HG03108 (cell line): ENCODE data around the gene ATP11A.
"Not testable (repeated sequence)": the region's sequence is repeated elsewhere in the genome, so short reads cannot be mapped to it uniquely, and the experiment has no call there.

Source experiments
- ATAC-seq: cut with Tn5 transposase; IDR thresholded peaks from one replicate; pipeline ENCODE4 v1.9.1; 2021; ENCODE audit warnings: moderate library complexity; ENCODE audit not compliant: unreplicated experiment

ATP11A gene

GRCh38 chr13:112669881-112670499, 19.8 kb upstream of the ATP11A start:
- no peak for ATAC-seq

GRCh38 chr13:112670864-112671263, 19.0 kb upstream of the ATP11A start:
- ATAC-seq: no peak

- no peak for ATAC-seq
Observed at GRCh38 chr13:112671359-112671758, 18.5 kb upstream of the ATP11A start.

GRCh38 chr13:112672651-112673284, 17.1 kb upstream of the ATP11A start:
- ATAC-seq: no peak

- ATAC-seq: no peak
Observed at GRCh38 chr13:112674412-112675365, 15.1 kb upstream of the ATP11A start.

GRCh38 chr13:112675366-112675756, 14.5 kb upstream of the ATP11A start:
- no peak for ATAC-seq

GRCh38 chr13:112677421-112677962, 12.3 kb upstream of the ATP11A start:
- ATAC-seq: not testable (repeated sequence)

GRCh38 chr13:112679381-112679780, 10.5 kb upstream of the ATP11A start:
- no peak for ATAC-seq

- no peak for ATAC-seq
Observed at GRCh38 chr13:112679932-112680677, 9.7 kb upstream of the ATP11A start.

- no peak for ATAC-seq
Observed at GRCh38 chr13:112680741-112681360, 9.0 kb upstream of the ATP11A start.

GRCh38 chr13:112683581-112683980, 6.3 kb upstream of the ATP11A start:
- no peak for ATAC-seq

GRCh38 chr13:112684071-112684845, 5.6 kb upstream of the ATP11A start:
- no peak for ATAC-seq

GRCh38 chr13:112685189-112685805, 4.5 kb upstream of the ATP11A start:
- not testable (repeated sequence) for ATAC-seq

- ATAC-seq: no peak
Observed at GRCh38 chr13:112685896-112686295, 3.9 kb upstream of the ATP11A start.

- ATAC-seq: no peak
Observed at GRCh38 chr13:112686364-112686763, 3.5 kb upstream of the ATP11A start.

GRCh38 chr13:112686987-112687386, 2.9 kb upstream of the ATP11A start:
- ATAC-seq: no peak

- ATAC-seq: no peak
Observed at GRCh38 chr13:112687836-112688559, 1.8 kb upstream of the ATP11A start.

GRCh38 chr13:112688560-112689302, 1.1 kb upstream of the ATP11A start:
- no peak for ATAC-seq
